ENCODE results near the gene PDE10A.

DNA sequence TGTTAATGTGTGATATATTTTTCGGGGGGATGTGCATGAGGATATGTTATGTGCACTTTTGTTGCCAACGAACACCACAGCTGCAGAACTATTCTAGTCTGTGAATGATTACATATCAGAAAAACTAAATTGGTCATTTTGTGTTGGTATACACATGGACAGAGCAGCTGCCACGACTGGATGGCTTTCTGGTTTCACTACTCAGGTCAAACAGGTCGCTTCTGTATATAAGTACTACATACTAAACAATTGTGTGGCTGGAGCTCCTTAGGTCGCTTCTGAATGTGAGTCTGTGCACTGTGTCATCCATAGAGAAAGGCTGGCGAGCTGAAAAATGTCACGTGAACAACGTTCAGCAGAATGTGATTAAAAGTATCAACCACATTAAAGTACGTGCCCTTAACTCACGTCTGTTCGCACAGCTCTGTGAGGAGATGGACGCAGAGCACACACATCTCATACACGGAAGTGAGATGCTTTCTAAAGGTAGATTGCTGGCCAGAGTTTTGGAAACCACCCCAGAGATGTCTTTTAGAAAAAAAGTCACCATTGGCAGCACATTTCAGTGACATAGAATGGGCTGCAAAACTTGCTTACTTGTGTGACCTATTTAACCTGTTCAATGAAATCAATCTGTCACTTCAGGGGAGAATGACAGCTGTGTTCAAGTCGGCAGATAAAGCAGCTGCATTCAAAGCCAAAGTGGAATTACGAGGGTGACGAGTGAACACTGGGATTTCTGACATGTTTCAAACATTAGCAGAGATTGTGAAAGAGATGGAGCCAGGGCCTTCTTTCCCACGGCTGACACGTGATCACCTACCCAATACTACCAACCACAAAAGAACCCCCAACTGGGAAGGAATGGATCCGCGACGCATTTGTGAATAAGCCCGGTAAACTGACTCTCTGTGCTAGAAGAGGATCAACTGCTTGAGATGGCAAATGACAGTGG, 176.6 kb downstream of the PDE10A start:
- TF ChIP-seq CREM (CRISPR knock-in tag; IDR thresholded peaks at IDR 0.05) (no peak), NFYB (CRISPR knock-in tag; conservative IDR thresholded peaks at IDR 0.05; ENCODE audit: low read depth) (no peak), TCF7 (CRISPR knock-in tag; IDR thresholded peaks at IDR 0.05; ENCODE audit: low read depth) (no peak), JUN (CRISPR knock-in tag; IDR thresholded peaks at IDR 0.05) (no peak)
- TF ChIP-seq, protein P1, sequence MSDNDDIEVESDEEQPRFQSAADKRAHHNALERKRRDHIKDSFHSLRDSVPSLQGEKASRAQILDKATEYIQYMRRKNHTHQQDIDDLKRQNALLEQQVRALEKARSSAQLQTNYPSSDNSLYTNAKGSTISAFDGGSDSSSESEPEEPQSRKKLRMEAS (CRISPR knock-in tag; IDR thresholded peaks at IDR 0.05), result no peak

All from WTC11 (cell line).